KOPT-K1 (cell line): ENCODE measurements around the gene SH3RF1.
"Not testable (repeated sequence)": the region's sequence is repeated elsewhere in the genome, so short reads cannot be mapped to it uniquely, and the experiment has no call there.

Experiments
- H3K27ac ChIP-seq: fragments of 200-600 bp; sonication (generic); 2 replicates; pipeline ENCODE4 v1.5.1; 2016; ENCODE audit warnings: antibody characterized with exemption, mild to moderate bottlenecking, low read depth, low read length; ENCODE audit not compliant: poor library complexity, severe bottlenecking
- H3K36me3 ChIP-seq: fragments of 200-600 bp; sonication (generic); 2 replicates; pipeline ENCODE4 v1.5.1; 2017; ENCODE audit warnings: antibody characterized with exemption, mild to moderate bottlenecking, low read length, moderate library complexity; ENCODE audit not compliant: insufficient read depth
- H3K9me3 ChIP-seq: fragments of 200-600 bp; sonication (generic); 2 replicates; pipeline ENCODE4 v1.5.1; 2017; ENCODE audit warnings: antibody characterized with exemption, low read length, mild to moderate bottlenecking; ENCODE audit not compliant: insufficient read depth, poor library complexity, severe bottlenecking

Gene SH3RF1

GRCh38 chr4:169207436-169208089 is 63.2 kb downstream of the SH3RF1 start:
- no peaks in the 10 kb centered on the region for H3K9me3 ChIP-seq
- H3K36me3 ChIP-seq = no peaks in the 10 kb centered on the region
- H3K27ac ChIP-seq = no peak overlapping the region

- H3K9me3 ChIP-seq = no peaks in the 10 kb centered on the region
- H3K36me3 ChIP-seq = no peaks in the 10 kb centered on the region
- H3K27ac ChIP-seq = no peak overlapping the region
These were observed 65.0 kb downstream of the SH3RF1 start for GRCh38 chr4:169205744-169206080.

GRCh38 chr4:169205075-169205743 is 65.5 kb downstream of the SH3RF1 start:
- H3K36me3 ChIP-seq = no peaks in the 10 kb centered on the region
- H3K27ac ChIP-seq = no peak overlapping the region
- no peaks in the 10 kb centered on the region for H3K9me3 ChIP-seq

GRCh38 chr4:169203891-169204290 is 66.9 kb downstream of the SH3RF1 start:
- Histone ChIP-seq H3K9me3 (no peaks in the 10 kb centered on the region), H3K27ac (no peak overlapping the region), H3K36me3 (no peaks in the 10 kb centered on the region)

- not testable (repeated sequence) for H3K9me3 ChIP-seq, H3K27ac ChIP-seq, H3K36me3 ChIP-seq
These were observed 67.5 kb downstream of the SH3RF1 start for GRCh38 chr4:169203278-169203677.

- Histone ChIP-seq H3K9me3 (no peaks in the 10 kb centered on the region), H3K27ac (no peak overlapping the region), H3K36me3 (no peaks in the 10 kb centered on the region)
These were observed 67.9 kb downstream of the SH3RF1 start for GRCh38 chr4:169202878-169203277.

- H3K36me3 ChIP-seq = no peaks in the 10 kb centered on the region
- H3K27ac ChIP-seq = no peak overlapping the region
- H3K9me3 ChIP-seq = no peaks in the 10 kb centered on the region
These were observed 68.5 kb downstream of the SH3RF1 start for GRCh38 chr4:169202145-169202699.

GRCh38 chr4:169201222-169202144 is 69.3 kb downstream of the SH3RF1 start:
- H3K9me3 ChIP-seq = no peaks in the 10 kb centered on the region
- H3K27ac ChIP-seq = no peak overlapping the region
- H3K36me3 ChIP-seq = no peaks in the 10 kb centered on the region

- no peak overlapping the region for H3K27ac ChIP-seq
- no peaks in the 10 kb centered on the region for H3K9me3 ChIP-seq
- H3K36me3 ChIP-seq = no peaks in the 10 kb centered on the region
These were observed 70.3 kb downstream of the SH3RF1 start for GRCh38 chr4:169200361-169201030.

GRCh38 chr4:169199184-169199583 is 71.6 kb downstream of the SH3RF1 start:
- H3K36me3 ChIP-seq = no peaks in the 10 kb centered on the region
- H3K27ac ChIP-seq = no peak overlapping the region
- no peaks in the 10 kb centered on the region for H3K9me3 ChIP-seq

GRCh38 chr4:169198167-169198566 is 72.6 kb downstream of the SH3RF1 start:
- Histone ChIP-seq H3K27ac (no peak overlapping the region), H3K36me3 (no peaks in the 10 kb centered on the region), H3K9me3 (no peaks in the 10 kb centered on the region)

- H3K9me3 ChIP-seq, H3K27ac ChIP-seq, H3K36me3 ChIP-seq: not testable (repeated sequence)
These were observed 73.5 kb downstream of the SH3RF1 start for GRCh38 chr4:169197206-169197605.

- Histone ChIP-seq H3K36me3 (no peaks in the 10 kb centered on the region), H3K27ac (no peak overlapping the region), H3K9me3 (no peaks in the 10 kb centered on the region)
These were observed 75.7 kb downstream of the SH3RF1 start for GRCh38 chr4:169195032-169195431.

- H3K36me3 ChIP-seq, H3K27ac ChIP-seq, H3K9me3 ChIP-seq: not testable (repeated sequence)
These were observed 80.8 kb downstream of the SH3RF1 start for GRCh38 chr4:169189968-169190367.

GRCh38 chr4:169189372-169189771 is 81.4 kb downstream of the SH3RF1 start:
- no peaks in the 10 kb centered on the region for H3K9me3 ChIP-seq
- H3K27ac ChIP-seq = no peak overlapping the region
- H3K36me3 ChIP-seq = no peaks in the 10 kb centered on the region
